ENCODE measurements around the gene CDH24.

Gene CDH24

GRCh38 chr14:23060536-23061260, 3.4 kb upstream of the CDH24 start:
- DNase-seq: no peak

DNA sequence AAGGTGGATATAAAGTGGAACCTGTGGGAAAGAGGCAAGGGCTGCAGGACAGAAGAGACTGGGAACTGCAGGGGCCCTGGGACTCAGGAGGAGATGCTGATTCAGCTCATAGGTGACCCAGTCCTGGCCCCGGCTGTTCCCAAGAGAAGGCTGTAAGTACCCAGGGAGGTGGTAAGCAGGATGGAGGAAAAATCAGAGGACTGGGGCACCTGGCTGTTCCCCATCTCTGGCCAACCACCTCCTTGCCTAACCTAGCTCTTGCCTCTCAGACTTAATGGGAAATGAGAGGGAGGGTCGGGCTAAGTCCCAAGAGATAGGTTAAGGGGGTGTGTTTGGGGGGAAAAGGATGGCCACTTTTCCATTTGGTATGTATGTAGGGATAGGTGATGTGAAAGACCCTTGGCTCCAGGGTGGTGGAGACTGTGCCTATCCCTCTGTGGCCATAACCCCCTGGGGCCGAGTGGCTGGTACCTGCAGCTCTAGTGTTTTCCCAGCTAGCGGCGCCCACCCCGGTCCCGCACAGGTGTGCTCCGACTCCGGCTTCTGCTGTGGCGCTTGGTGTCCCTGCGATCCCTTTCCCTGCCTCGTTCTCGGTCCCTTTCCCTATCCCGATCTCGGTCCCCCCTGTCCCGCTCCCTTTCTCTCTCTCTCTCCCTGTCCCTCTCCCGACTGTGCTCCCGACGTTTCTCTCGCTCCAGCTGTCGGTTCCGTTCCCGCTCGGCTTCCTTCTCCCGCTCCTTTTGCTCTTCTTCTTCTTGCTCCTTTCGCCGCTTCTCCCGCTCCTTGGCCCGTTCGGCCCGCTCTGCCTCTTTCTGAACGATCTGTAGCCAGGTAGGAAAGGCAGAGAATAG, 1.6 kb upstream of the CDH24 start:
- no peak for DNase-seq

DNA sequence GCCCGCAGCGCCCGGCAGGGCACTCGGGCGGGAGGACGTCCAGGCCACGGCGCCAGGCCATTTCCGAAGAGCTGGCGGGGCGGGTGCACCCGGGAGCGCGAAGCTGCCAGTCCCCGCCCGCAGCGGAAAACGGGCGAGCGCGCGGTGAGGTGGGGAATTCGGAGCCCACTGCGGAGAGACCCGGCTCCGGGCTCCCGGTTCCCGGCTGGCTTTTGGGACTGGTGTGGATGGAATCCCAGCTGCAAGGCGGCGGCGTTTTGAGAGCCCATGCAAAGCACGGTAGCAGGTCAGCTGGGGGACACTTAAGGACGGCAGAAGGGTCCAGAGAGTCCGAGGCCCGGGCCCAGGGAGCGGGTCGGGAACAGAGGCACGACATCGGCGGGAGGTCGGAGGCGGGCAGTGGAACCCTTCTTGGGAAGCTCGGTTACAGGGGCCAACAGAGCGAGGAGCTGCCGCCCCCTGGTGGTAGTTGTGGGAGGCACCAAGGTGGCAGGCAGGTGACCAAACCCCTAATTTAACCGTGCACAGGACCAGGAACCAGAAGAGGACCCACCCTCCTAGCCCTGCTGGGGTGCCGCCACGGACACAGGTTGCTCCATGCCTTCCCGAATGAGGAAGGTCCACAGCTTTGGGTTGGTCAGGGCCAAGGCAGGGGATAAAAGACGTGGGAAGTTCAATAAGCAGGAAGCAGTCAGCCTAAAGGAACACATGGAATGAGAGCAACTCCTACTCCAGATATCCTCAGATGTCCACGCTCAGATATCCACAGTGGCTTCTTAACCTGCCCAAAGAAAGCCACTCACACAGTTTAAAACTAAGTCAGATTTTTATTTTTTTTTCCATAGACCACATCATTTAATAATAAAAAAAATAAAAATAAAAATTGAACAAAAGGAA, 685 bp upstream of the CDH24 start:
- no peak for DNase-seq

- DNase-seq: no peak
Observed at GRCh38 chr14:23056145-23056955, 970 bp downstream of the CDH24 start.

DNA sequence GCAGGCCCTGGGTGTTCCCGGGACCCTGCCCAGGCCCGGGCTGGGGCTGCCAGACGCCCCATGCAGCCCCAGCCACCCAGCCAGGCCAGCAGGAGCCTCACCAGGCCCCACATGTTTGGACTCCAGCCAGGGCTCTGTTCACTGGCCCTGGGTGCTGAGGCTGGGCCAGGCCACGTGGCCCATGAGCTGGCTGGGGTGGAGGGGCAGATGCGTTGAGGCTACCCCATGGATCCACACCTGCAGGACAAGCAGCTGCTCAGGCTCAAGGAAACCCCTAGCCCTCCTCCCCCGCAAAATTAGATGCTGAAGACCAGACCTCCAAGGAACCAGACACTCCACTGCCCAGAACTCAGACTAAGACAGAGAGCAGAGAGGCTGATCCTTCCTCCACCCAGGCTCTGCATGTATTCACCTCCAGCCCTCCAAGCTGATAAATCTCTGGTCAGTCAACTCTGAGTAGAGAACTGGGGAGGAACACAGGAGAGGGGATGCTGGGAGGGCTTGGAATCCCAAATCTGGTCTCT, 1.6 kb downstream of the CDH24 start:
- DNase-seq: no peak

- DNase-seq: no peak
Observed at GRCh38 chr14:23055147-23055550, 2.2 kb downstream of the CDH24 start.

GRCh38 chr14:23054000-23054811, 3.1 kb downstream of the CDH24 start:
- DNase-seq: no peak

DNA sequence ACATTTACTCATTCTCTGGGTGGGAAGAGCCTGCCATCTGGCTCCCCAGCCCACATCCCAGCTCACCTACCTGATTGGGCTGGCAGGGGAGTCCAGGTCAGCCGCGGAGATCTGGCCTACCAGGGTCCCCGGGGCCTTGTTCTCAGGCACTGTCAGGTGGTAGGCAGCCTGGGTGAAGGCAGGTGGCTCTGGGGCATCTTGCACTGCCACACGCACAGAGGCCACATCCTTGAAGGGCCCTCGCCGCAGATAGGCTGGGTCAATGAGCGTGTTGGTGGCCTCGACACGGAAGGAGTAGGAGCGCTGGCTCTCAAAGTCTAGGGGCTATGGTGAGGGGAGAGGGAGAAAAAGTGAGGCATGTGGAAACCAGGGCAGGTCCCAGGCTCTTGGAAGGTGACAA, 3.9 kb downstream of the CDH24 start:
- no peak for DNase-seq

DNA sequence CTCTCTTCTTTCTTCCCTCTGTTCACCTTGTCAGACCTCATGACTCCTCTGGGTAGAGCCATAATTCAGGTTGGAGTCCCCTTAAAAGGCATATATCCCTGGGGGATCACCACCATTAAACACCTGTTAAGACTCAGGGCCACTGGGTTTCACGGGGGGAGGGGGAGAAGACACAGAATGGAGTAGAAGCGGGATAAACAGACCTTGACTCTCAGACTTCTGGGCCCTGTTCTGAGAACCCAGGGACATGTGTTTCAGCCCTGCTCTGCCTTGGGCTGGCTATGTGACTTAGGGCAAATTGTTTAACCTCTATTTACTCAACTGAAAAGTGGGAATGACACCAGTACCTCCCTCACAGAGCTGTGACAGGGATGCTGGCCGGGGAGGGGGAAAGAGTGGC, 4.6 kb downstream of the CDH24 start:
- no peak for DNase-seq

GRCh38 chr14:23052182-23052623, 5.1 kb downstream of the CDH24 start:
- no peak for DNase-seq

- DNase-seq: no peak
Observed at GRCh38 chr14:23051141-23052057, 5.9 kb downstream of the CDH24 start.

GRCh38 chr14:23049011-23049410, 8.3 kb downstream of the CDH24 start:
- no peak for DNase-seq

GRCh38 chr14:23047751-23048693, 9.3 kb downstream of the CDH24 start:
- DNase-seq: no peak

GRCh38 chr14:23047034-23047634, 10.2 kb downstream of the CDH24 start:
- no peak for DNase-seq

- DNase-seq: no peak
Observed at GRCh38 chr14:23045419-23046357, 11.6 kb downstream of the CDH24 start.

DNA sequence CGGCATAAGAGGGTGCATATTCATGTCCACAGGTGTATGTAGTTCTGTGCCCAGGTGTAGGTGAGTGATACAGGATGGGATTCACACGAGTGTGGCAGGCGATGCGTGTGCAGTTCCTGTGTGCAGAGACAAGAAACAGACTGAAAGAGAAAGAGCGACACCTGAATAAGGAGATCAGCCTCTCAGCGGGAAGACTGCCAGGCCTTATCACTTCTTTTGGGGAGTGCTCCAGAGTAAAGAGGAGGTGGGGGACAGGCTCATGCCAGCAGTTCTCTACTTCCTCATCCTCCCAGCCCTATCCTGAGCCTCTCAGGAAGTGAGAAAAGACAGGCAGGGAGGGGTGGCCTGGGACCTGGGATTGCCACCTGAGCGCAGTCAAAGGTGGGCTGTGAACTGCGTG, 12.5 kb downstream of the CDH24 start:
- DNase-seq: no peak

DNA sequence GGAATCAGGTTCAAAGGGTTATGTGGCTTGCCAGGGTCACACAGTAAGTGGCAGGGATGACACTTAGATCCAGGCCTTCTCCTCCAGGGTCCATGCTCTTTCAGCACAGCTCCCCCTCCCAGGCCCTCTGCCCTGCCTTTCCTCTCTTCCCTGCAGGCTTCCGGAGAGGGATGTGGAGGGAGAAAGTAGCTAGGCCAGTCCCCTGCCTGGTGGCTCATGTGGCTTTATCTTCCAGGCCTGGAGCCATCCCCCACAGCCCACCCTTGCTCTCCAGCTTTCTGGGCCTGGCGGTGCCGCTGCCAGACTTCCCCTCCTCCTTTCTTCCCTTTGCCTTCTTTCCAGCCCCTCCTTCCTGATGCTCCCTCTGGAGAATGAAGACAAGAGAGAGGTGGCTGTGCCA, 13.6 kb downstream of the CDH24 start:
- no peak for DNase-seq
